ENCODE measurements around the gene MGAT5.

The MGAT5 gene

DNA sequence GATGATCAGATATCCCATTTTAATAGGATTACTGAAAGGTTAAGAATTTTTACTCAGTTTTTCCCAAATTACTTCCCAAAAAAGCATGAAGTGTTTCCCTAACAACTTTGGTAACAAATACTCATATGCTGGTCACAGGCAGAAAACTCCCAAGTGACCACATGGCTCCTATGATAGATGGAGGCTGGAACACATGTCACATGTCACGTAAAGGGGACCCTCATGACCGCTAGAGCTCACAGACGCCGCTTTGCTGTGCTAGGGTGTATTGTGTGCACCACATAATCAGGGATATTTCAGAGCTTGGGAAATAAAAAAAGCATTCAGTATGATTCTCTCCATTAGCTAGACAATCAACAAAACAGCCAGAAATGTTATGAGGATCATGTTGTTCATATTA lies 236.7 kb downstream of the MGAT5 start:
- no peak for DNase-seq

DNA sequence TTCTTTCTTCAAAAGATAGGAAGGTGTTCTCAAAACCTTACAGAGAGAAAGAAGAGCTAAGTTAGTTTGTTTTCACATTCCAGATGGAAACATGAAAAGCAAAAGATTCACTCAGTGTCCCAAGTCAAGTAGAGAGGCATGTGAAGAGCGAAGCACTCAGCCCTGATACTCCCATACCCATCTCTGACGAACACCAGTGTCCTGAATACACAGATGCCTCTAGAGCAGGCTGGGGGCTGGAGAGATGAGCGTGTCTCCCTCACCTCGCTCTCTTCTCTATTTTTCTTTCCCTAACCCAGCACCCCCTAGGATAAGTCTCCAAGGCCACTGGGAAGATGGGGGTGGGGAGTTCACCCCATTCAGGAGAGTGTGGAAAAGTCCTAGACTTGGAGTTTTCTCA lies 237.2 kb downstream of the MGAT5 start:
- no peak for DNase-seq

DNA sequence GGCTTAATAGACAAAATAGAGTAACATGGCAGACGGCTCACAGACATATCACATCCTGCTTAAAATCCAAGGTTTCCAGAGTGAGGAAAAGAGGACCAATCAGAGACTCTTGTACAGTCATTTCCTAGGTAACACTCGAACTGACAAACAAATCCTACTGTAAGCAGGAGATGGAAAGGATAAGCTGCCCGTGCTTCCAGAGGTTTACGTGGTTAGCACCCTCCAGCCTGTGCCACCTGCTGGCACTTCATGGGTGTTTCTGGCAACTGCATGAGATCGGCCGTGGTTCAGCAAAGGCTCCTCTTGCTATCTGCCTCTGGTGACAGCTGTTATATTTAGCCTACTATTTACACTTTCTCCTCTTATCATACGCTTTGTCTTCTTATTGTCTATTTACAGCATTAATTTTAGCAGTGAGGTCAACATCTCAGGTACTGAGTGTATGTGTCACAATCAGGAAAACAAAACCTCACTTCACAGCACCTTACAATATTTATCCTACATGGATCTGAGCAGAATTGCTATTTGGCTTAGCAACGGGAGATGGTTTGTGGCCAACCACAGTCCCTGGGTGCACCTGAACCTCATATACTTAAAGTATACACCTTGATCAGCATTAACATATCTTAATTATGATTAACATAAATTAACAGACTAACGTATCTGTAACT lies 238.0 kb downstream of the MGAT5 start:
- no peak for DNase-seq

DNA sequence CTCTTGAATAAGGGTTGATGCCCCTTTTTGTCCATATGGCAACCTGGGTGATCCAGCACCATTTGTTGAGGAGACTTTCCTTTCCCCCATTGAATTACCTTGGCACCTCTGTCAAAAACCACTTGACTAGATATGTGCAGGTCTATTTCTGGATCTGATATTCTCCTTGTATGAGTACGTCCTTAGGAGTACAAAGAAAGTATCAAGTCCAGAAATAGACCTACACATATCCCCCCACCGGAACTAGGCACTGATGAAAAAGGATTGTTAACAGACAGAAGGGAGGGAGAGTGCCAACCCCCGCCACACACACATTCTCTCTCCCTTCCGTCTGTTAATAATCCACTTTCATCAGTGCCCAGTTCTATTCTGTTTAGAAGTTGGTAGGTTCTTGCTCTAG lies 239.9 kb downstream of the MGAT5 start:
- DNase-seq = no peak

DNA sequence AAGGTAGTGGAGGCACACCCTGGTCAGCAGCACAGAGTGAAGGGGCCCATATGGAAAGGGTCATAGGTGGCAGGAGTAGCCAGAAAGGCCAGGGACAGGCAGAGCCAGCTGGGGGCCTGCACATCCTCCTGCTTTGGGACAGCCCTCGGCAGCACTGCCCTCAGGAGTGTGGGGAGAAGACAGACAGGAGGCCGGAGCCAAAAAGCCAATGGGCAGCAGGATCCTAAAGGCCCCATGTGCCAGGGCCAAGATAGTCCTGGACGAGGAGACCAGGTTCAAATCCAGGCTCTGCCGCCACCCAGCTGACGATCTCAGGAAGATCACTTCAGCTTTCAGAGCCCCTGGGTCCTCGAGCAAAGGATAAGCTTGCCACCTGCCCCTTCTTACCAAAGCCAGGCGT lies 244.8 kb downstream of the MGAT5 start:
- DNase-seq = no peak

DNA sequence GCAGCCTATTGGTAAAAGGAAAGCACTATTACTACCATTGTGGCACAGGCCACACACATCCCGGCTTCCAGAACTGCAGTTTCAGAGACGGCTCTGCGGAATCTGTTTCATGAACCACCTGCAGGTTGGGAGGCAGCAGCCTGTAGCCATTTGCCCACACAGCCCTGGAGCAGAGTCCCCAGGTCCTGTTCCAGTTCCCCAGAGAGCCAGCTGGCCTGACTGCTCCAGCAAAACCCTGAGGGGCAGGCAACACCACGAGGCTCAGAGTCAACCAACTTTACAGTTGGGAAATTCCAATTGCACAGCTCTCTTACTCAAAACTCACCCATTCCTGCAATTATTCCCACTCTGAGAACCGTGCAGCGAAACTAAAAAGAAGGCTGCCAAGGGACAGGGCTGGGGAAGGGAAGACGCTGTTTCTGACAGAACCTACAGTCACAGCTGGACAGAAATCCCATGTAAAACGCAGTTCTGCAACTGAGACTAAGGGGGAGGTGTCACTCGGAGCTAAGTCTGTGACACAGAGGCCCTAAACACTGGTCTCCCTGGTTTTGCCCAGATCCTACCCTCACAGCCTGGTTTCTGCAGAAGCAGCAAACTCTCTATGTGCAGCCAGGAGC lies 245.5 kb downstream of the MGAT5 start:
- no peak for DNase-seq

DNA sequence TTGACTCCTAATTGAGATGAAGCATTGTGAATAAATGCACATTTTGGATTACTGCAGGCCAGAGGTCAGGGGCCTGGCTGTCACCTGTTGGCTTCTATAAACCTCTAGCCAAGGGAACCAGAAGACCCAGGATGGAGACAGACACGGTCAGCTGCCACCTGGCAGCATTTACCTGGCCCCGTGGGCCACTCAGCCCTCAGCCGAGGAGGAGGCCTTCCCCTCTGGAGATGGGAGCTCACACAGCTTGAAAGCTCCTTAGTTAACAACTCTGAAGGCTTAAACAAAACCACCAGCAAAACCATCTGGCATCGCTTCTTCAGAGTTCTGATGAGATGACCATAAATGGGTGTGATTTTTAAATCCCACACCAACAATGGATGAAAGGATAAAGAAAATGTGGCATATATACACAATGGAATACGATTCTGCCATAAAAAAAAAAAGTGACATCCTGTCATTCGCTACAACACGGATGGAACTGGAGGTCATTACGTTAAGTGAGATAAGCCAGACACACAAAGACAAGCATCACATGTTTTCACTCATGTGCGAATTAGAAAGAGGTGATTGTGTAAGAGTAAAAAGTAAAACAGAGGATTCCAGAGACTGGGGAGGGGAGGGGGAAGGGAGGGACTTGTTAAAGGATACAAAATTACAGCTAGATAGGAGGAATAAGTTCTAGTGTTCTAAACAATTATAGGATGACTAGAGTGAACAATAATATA lies 246.5 kb downstream of the MGAT5 start:
- DNase-seq = no peak

- DNase-seq = no peak
Observed at GRCh38 chr2:134501476-134502091, 247.7 kb downstream of the MGAT5 start.

GRCh38 chr2:134502104-134502503 lies 248.2 kb downstream of the MGAT5 start:
- no peak for DNase-seq
